ENCODE data around the gene REXO4.
"Not testable (repeated sequence)": the region's sequence is repeated elsewhere in the genome, so short reads cannot be mapped to it uniquely, and the experiment has no call there.

The REXO4 gene

DNA sequence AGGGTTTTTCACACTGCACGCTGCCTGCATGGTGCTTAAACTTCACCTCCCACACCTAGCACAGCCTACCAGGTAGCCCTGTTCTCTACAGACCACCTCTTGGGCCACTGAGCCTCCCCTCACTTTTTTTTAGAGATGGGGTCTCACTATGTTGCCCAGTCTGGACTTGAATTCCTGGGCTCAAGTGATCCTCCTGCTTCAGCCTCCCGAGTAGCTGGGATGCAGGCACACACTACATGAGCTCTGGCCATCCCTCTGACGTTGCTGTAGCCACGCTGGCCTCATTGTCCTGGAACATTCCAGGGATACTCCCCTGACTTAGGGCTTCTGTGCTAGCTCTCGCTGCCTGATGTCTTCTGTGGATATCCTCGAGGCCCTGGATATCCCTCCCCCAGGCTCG lies 34.8 kb upstream of the REXO4 start:
- DNase-seq, result no peak

DNA sequence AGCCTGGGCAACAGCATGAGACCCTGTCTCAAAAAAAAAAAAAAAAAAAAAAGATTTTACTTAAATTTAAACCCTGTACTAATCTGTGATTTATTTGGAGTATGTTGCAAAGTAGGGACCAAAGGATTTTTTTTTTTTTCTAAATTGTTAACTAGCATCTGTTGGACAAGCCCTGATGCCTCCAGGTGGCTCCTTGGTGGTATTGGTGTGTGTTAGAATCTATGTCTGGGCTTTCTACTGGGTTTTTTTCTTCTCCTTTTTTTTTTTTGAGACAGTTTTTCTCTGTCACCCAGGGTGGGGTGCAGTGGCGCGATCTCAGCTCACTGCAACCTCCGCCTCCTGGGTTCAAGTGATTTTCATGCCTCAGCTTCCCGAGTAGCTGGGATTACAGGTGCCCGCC lies 34.1 kb upstream of the REXO4 start:
- not testable (repeated sequence) for DNase-seq

DNA sequence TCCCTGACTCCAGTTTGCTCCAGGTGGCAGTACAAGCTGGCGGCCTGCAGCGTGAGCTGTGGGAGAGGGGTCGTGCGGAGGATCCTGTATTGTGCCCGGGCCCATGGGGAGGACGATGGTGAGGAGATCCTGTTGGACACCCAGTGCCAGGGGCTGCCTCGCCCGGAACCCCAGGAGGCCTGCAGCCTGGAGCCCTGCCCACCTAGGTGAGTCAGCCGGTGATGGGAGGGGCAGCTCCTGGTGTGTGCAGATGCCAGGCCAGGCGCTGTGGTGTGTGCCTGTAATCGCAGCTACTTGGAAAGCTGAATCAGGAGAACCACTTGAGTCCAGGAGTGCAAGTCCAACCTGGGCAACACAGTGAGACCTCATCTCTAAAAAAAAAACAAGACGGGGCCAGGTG lies 31.9 kb upstream of the REXO4 start:
- no peak for DNase-seq

DNA sequence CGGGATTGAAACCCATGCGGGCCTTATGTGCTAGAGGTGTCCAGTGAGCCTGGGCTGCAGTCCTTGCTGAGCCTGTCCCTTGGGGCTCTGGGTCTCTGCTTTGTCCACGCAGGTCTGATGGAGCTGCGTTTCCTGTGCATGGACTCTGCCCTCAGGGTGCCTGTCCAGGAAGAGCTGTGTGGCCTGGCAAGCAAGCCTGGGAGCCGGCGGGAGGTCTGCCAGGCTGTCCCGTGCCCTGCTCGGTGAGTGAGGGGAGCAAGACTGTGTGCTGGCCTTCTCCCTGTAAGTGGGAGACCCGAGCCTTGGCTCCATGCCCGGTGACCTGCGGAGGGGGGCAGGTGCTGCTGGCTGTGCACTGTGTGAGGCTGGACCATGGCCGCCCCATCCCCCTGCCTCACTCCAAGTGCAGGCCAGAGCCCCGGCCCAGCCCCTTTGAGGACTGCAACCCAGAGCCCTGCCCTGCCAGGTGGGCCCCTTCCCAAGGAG lies 30.7 kb upstream of the REXO4 start:
- DNase-seq, result no peak

DNA sequence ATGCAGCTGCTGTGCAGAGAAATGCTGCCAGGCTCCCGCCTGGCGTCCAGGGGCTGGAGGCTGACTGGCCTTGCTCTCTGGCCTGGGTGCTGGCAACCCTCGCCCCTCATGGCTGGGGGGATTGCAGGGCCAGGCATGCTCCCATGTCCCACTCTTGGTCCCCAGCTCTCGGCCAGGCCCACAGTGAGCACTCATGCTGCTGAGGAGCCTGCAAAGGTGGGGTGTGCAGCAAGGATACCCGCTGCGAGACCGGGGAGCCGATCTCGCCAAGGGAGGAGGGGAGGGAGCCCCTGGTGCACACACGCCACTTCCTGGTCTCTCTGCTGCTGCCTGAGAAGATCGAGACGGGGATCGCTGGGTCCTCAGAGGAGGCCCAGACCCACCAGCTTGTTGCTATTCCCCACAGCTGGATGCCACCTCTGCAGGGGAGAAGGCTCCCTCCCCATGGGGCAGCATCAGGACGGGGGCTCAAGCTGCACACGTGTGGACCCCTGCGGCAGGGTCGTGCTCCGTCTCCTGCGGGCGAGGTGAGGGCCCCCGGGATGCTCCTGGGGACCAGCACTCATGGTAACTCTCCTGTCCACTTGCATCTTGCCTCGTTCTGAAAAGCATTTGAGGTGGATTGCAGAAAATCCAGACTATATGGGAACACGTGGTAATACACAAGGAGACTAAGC lies 27.6 kb upstream of the REXO4 start:
- DNase-seq, result no peak

DNA sequence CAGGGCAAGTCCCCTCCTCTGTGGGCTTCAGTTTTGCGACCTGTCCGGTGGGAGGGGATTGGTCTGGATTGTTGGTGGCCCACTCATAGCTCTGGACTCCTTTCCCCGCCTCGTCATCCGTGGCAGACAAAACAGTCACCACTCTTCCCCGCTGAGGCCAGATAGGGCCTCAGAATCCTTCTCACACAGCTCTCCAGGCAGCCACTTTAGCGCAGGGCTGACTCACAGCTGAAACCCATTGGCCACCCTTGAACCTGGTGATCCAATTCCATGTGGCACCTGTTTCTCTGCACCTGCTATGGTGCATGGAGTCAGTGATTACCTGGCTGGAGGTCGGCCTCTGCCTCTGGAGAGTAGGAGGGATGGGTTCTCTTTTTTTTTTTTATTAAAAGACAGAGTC lies 26.2 kb upstream of the REXO4 start:
- DNase-seq, result no peak

DNA sequence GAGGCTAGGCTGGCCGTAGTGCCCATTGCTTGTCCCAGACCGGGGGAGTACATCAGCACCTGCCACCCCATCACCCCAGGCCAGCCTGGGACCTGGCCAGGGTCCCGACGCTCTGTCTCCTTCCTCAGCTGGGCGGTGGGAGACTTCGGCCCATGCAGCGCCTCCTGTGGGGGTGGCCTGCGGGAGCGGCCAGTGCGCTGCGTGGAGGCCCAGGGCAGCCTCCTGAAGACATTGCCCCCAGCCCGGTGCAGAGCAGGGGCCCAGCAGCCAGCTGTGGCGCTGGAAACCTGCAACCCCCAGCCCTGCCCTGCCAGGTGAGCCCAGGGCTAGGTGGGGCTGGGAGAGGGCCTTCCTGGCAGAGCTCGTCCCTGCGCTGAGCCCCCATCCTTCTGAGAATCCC lies 25.4 kb upstream of the REXO4 start:
- DNase-seq, result no peak

DNA sequence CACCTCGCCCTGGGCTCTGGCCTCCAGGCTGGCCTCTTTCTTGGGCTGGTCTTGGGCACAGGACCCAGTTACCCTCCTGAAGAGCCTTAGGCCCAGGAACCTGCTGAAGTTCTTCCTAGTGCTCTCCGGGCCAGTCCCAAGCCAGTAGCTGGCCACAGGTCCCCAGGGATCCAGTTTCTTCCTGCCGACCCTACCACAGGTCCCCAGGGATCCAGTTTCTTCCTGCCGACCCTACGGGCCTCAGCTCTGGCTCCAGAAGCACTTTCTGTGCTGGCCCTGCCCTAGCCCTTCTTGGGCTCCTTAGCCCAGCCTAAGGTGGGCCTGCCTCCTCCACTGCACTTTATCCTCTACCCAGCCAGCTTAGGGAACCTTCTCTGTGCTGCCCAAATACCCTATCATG lies 23.8 kb upstream of the REXO4 start:
- DNase-seq, result no peak

DNA sequence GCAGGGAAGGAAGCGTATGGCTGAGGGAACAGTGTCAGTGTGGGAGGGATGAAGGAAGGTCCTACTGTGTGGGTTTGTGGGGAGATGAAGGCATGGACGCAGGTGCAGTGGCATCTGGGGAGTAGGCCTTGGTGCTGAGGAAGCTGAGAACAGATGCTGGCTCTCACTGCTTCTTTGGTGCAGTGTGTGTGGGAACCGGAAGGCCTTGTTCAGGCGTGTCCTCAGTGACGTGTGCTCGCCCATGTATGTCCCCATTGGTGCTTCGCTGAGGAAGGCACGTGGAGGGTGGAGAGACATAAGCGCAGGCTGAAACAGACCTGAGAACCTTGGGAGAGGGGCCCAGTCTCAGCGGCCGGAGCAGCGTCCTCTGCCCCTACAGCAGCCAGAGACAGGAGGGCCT lies 23.1 kb upstream of the REXO4 start:
- no peak for DNase-seq

DNA sequence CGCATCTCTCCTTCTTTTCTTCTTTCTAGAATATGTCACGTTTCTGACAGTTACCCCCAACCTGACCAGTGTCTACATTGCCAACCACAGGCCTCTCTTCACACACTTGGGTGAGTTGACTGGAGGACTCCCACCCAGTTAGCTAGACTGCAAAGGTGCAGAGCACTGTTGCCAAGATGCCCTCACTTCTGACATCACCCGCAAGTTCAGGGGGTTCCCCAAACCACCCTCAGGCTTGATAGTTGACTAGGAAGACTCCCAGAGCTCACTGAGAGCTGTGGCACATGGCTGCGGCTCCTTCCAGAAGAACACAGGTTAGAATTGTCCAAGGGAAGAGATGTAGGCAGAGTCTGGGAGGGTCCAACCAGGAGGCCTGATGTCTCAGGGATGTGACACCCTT lies 21.5 kb upstream of the REXO4 start:
- DNase-seq, result no peak

DNA sequence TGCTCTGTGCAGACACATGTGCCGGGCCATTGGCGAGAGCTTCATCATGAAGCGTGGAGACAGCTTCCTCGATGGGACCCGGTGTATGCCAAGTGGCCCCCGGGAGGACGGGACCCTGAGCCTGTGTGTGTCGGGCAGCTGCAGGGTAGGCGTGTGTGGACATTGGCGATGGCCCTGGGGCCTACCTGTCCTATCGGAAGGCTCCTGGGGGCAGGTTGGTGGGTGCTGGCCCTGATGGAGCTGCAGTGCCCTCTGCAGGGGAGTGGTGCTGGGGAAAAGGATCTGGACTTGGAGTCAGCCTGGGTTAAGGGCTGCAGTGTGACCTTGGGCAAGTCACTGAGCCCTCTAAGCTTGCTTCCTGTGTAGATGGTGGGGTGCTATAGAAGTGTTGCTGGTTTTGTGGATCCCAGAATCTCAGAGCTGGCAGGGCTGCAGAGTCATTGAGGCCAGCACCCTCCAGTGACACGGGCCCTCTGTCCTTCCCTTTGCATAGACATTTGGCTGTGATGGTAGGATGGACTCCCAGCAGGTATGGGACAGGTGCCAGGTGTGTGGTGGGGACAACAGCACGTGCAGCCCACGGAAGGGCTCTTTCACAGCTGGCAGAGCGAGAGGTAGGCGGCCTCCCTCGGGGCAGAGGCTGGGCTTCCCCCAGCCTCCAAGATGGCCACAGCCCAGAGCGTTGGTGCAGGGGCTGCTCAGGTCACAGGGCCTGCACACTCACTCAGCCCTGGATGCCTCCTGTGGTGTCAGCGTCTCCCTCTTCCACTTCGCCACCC lies 20.1 kb upstream of the REXO4 start:
- DNase-seq, result no peak

DNA sequence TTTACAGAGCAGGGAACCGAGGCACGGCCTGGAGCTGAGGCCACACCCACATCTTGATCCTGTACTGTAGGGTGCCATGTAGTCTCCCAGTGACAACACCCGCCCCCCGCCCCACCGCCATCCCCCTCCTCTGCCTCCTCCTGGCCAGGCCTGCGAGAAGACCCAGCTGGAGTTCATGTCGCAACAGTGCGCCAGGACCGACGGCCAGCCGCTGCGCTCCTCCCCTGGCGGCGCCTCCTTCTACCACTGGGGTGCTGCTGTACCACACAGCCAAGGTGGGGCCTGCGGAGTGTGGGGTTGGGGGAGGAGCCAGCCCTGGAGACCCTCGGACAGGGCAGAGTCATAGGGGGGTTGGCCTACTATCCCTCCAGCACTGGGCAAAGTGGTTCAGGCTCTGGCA lies 18.9 kb upstream of the REXO4 start:
- DNase-seq, result no peak

DNA sequence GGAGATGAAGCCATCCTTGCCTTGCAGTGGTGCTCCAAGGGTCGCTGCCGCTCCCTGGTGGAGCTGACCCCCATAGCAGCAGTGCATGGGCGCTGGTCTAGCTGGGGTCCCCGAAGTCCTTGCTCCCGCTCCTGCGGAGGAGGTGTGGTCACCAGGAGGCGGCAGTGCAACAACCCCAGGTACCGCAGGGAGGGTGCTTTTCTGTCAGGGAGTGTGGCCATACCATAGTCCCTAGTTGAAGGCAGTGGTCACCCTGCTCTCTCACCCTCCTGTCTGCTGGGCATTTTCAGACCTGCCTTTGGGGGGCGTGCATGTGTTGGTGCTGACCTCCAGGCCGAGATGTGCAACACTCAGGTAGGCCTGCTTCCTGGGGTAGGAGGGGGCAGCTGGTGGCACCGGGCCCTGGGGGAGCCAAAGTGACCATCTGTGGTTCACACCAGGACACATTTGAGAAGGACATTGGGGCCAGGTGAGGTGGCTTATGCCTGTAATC lies 15.6 kb upstream of the REXO4 start:
- DNase-seq, result no peak

DNA sequence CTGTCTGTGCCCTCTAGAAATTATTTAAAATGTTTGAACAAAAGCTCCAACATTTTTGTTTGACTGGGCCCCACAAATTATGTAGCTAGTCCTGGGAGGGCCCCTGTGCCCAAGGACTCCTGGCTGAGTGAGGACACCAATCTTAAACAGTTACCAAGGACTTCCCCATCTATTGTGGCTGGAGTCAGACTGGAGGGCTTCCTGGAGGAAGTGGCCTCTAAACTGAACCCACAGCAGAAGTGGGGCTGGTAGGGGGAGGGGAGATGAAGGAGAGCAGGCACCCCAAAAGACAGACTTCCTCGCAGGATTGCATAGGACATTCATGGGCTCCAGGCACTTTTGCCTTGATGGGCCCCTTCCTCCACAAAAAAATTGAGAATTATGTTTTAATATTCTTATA lies 12.4 kb upstream of the REXO4 start:
- no peak for DNase-seq

DNA sequence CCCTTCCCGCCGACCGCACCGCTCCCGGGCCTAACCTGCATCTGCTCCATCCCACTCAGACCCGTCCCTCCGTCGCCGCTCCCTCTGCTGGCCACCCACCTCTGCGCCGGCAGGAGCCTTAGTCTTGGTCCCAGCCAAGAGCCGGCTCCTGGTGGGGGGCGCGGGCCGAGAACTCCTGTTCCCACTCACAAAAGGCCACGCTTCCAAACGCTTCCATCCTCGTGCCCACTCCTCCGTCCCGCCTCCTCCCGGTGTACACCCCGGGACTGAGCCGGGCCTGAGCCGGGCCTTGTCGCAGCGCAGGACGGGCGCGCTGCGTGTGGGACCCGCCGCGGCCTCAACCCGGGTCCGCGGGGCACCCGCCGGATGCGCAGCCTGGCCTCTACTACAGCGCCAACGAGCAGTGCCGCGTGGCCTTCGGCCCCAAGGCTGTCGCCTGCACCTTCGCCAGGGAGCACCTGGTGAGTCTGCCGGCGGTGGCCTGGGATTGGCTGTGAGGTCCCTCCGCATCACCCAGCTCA lies 11.9 kb upstream of the REXO4 start:
- DNase-seq, result no peak

DNA sequence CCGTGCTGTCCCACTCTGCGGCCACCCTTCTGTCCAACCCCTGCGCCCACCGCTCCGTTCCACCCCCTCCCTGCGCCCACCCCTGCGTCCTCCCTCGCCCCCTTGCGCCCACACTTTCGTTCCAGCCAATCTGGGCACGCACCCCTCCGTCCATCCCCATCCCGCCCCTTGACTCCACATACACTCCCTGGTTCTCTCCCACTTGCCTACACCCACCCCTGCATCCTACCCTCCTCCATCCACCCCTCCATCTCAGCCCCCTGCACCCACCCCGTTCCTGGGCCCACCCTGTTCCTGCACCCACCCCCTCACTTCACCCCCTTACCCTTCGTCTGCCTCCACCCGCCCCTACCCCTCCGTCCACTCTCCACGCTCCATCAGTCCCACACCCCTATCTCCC lies 11.4 kb upstream of the REXO4 start:
- no peak for DNase-seq

DNA sequence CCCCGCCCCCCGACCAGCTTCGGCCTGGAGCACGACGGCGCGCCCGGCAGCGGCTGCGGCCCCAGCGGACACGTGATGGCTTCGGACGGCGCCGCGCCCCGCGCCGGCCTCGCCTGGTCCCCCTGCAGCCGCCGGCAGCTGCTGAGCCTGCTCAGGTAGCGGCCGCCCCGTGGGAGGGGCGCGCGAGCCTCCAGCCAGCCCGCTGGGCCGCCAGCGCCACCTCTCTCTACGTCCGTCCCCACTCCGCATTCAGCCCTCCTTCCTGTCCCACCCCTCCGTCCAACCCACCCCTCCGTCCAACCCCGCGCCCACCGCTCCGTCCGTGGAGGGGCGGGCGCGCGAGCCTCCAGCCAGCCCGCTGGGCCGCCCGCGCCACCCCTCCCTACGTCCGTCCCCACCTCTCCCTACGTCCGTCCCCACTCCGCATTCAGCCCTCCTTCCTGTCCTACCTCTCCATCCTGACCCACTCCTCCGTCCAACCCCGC lies 10.8 kb upstream of the REXO4 start:
- DNase-seq, result no peak

DNA sequence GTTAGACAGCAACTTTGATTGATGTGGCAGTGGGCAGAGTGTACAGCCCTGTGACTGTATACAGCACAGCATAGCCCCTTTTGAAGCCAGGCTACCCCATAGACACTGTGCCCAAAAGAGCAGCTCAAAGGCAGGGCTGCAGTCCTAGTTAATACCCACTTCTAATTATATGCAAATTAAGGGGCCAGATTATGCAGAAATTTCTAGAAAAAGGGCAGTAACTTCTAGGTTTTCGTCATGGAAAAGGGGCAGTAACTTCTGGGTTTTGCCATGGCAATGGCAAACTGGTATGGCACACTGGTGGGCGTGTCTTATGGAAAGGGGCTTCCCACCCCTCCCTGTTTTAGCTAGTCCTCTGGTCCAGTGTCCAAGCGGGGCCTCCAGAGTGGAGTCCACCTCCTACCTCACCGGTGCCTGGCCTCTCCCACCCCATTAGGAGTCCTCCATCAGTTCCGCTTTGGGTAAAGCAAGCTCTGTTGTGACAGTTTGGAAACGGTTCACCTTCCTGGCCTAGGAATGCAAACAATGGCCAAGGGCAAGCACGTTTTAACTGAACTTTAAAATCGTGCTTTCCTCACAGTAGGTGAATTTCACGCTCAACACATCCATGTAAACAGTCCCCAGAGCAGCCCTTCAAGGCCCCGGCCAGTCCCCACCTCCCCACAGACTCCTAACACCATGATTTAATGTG lies 10.0 kb upstream of the REXO4 start:
- no peak for DNase-seq

DNA sequence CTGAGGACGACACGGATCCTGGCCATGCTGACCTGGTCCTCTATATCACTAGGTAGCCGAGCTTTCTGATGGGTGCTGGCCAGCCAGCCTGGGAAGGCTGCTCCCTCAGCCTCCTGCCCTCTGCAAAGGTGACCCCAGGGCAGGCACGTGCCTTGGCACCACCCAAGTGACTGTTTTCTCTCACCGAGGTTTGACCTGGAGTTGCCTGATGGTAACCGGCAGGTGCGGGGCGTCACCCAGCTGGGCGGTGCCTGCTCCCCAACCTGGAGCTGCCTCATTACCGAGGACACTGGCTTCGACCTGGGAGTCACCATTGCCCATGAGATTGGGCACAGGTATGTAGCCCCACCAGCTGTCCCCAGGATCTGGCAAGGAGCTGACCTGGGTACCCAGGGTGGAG lies 8.2 kb upstream of the REXO4 start:
- no peak for DNase-seq

DNA sequence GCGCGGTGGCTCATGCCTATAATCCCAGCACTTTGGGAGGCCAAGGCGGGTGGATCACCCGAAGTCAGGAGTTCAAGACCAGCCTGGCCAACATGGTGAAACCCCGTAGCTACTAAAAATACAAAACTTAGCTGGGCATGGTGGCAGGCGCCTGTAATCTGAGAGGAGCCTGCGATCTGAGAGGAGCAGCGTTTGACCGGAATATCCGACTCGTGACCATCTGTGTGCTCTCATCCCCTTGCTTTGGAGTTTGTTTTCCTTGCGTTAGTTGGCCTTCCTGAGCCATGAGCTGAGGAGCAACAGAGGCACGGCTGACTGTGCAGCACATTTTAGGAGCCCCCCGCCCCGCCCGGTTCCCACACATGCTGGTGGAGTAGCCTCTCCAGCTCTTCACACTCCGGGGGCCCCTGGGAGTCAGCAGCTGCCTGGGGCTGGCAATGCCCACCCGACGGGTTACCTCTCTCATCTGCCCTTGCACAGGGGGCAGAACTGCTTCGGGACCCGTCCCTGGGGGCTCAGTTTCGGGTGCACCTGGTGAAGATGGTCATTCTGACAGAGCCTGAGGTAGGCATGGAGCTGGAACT lies 7.3 kb upstream of the REXO4 start:
- DNase-seq, result no peak

DNA sequence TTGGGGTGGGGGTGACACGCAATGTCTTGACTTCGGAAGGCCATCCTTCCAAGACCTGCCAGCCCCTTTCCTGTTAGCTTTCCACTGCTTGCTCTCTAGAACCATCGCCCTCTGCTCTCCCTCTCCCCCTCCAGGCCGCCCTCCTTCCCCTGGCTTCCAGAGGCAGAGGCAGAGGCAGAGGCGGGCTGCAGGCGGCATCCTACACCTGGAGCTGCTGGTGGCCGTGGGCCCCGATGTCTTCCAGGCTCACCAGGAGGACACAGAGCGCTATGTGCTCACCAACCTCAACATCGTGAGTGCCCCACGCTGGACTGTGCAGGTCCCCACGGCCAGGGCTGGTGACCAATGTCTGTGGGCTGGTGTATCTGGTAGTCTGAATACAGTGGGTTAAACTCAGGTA lies 6.4 kb upstream of the REXO4 start:
- no peak for DNase-seq

DNA sequence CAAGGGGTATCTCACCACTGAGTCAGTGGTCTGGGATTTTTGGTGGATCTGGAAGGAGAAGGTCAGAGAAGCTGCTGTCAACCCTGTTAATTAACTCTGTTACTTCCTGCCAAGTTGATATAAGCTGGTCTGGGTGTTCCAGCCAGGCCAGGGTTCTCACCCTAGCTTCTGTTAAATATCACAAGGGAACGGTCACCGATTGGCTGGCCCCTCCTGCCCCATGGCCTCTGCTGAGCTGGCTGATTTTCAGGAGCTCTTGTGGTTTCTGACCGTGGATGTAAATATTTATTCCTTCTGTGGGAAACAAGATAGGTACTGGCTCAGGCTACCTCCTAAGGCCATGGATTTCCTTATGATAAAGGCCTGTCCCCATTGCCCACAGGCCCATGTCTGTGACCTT lies 5.4 kb upstream of the REXO4 start:
- no peak for DNase-seq
